GM21825 (cell line): ENCODE data around the gene PEX11G.
"Not testable (repeated sequence)": the region's sequence is repeated elsewhere in the genome, so short reads cannot be mapped to it uniquely, and the experiment has no call there.

Experiments
- ATAC-seq: cut with Tn5 transposase; IDR thresholded peaks from one replicate; pipeline ENCODE4 v1.9.1; 2021; ENCODE audit warnings: mild to moderate bottlenecking, moderate library complexity; ENCODE audit not compliant: unreplicated experiment

PEX11G gene

GRCh38 chr19:7470540-7471305, 18.1 kb downstream of the PEX11G start:
- no peak for ATAC-seq

GRCh38 chr19:7469669-7470285, 19.1 kb downstream of the PEX11G start:
- no peak for ATAC-seq

GRCh38 chr19:7468840-7469239, 20.0 kb downstream of the PEX11G start:
- ATAC-seq = no peak

- no peak for ATAC-seq
Measured at GRCh38 chr19:7467009-7467989, 21.5 kb downstream of the PEX11G start.

GRCh38 chr19:7463575-7463974, 25.3 kb downstream of the PEX11G start:
- no peak for ATAC-seq

- ATAC-seq = no peak
Measured at GRCh38 chr19:7461841-7462629, 26.8 kb downstream of the PEX11G start.

- no peak for ATAC-seq
Measured at GRCh38 chr19:7460562-7460966, 28.3 kb downstream of the PEX11G start.

GRCh38 chr19:7459773-7460172, 29.1 kb downstream of the PEX11G start:
- no peak for ATAC-seq

GRCh38 chr19:7458675-7459074, 30.2 kb downstream of the PEX11G start:
- ATAC-seq = no peak

GRCh38 chr19:7456964-7457541, 31.8 kb downstream of the PEX11G start:
- ATAC-seq = no peak

GRCh38 chr19:7455600-7456296, 33.1 kb downstream of the PEX11G start:
- ATAC-seq = no peak

GRCh38 chr19:7454998-7455397, 33.8 kb downstream of the PEX11G start:
- no peak for ATAC-seq

- ATAC-seq = no peak
Measured at GRCh38 chr19:7450243-7451223, 38.3 kb downstream of the PEX11G start.

GRCh38 chr19:7449391-7450070, 39.3 kb downstream of the PEX11G start:
- ATAC-seq = not testable (repeated sequence)

GRCh38 chr19:7447648-7448047, 41.2 kb downstream of the PEX11G start:
- ATAC-seq = no peak

GRCh38 chr19:7445104-7445503, 43.7 kb downstream of the PEX11G start:
- ATAC-seq = no peak

GRCh38 chr19:7444042-7444441, 44.8 kb downstream of the PEX11G start:
- no peak for ATAC-seq

- no peak for ATAC-seq
Measured at GRCh38 chr19:7442423-7442822, 46.4 kb downstream of the PEX11G start.
